CD4-positive, alpha-beta memory T cell (primary cell): ENCODE measurements around the gene OTULIN. TPM values are rescaled to one million over a fixed set of nuclear protein-coding genes. Genes with fewer than 3 reads are reported as not detected.

ENCODE experiments used
- CTCF ChIA-PET: fragments of 350-600 bp; sonication (Branson Sonifier 250); formaldehyde crosslinking; loops from one replicate; lab custom pipeline; 2021; ENCODE audit warnings: inconsistent platforms; ENCODE audit not compliant: partially characterized antibody; lab: Charles Lee
- POLR2A ChIA-PET: fragments of 350-600 bp; sonication (Branson Sonifier 250); formaldehyde crosslinking; loops from one replicate; lab custom pipeline; 2021; ENCODE audit not compliant: partially characterized antibody; lab: Charles Lee
- DNase-seq, 5 donors: peaks; one replicate each; pipeline versions ENCODE4 v3.0.0 to v3.0.0-alpha.2; 2020 to 2022; ENCODE audit warnings: mixed read lengths in 1 of 5
- H3K27ac ChIP-seq: one replicate; pipeline ENCODE4 v1.7.0; 2013; ENCODE audit warnings: low read depth, low read length
- H3K27me3 ChIP-seq: 2 replicates; pipeline ENCODE4 v1.7.0; 2013; ENCODE audit warnings: mild to moderate bottlenecking, low read length, moderate library complexity; ENCODE audit not compliant: insufficient read depth
- H3K36me3 ChIP-seq: 2 replicates; pipeline ENCODE4 v1.7.0; 2013; ENCODE audit warnings: mild to moderate bottlenecking, low read length, moderate library complexity; ENCODE audit not compliant: insufficient read depth
- H3K4me1 ChIP-seq: 2 replicates; pipeline ENCODE4 v1.7.0; 2013; ENCODE audit warnings: mild to moderate bottlenecking, low read length, moderate library complexity; ENCODE audit not compliant: insufficient read depth
- H3K4me3 ChIP-seq, 2 donors: one replicate each; pipeline ENCODE4 v1.7.0; 2013; ENCODE audit warnings: low read length in 2 of 2, mild to moderate bottlenecking in 1 of 2
- H3K9me3 ChIP-seq, 2 donors: one replicate each; pipeline ENCODE4 v1.7.0; 2013; ENCODE audit warnings: low read length in 2 of 2, control low read depth in 1 of 2; ENCODE audit not compliant: control insufficient read depth in 1 of 2
- H3K27ac Mint-ChIP-seq, 7 donors: one replicate each; pipeline ENCODE4 v1.8.0; 2020 to 2021; ENCODE audit warnings: mixed read lengths in 7 of 7, mild to moderate bottlenecking in 6 of 7, inconsistent platforms in 3 of 7, moderate library complexity in 3 of 7
- H3K27me3 Mint-ChIP-seq, 2 donors: one replicate each; pipeline ENCODE4 v1.8.0; 2020 to 2021; ENCODE audit warnings: mixed read lengths in 2 of 2
- H3K36me3 Mint-ChIP-seq, 2 donors: one replicate each; pipeline ENCODE4 v1.8.0; 2020 to 2021; ENCODE audit warnings: mixed read lengths in 2 of 2, inconsistent platforms in 1 of 2, mild to moderate bottlenecking in 1 of 2
- H3K4me1 Mint-ChIP-seq, 4 donors: one replicate each; pipeline ENCODE4 v1.8.0; 2020 to 2021; ENCODE audit warnings: mixed read lengths in 4 of 4, mild to moderate bottlenecking in 1 of 4
- H3K4me3 Mint-ChIP-seq, 8 donors: one replicate each; pipeline ENCODE4 v1.8.0; 2020 to 2021; ENCODE audit warnings: mixed read lengths in 8 of 8, mild to moderate bottlenecking in 7 of 8, moderate library complexity in 6 of 8, inconsistent platforms in 3 of 8
- H3K9me3 Mint-ChIP-seq, 8 donors: one replicate each; pipeline ENCODE4 v1.8.0; 2020 to 2021; ENCODE audit warnings: mixed read lengths in 8 of 8, mild to moderate bottlenecking in 5 of 8, inconsistent platforms in 3 of 8, moderate library complexity in 1 of 8
- intact Hi-C: fragments of 100-400 bp; cut with micrococcal nuclease; formaldehyde crosslinking; loops from one replicate; pipeline ENCODE4 v1.15.1; 2023
- polyA plus RNA-seq, 2 donors: library from polyadenylated mRNA; unstranded; fragments of 300-500 nt; fragmentation: Illumina TruSeq; gene quantifications; one replicate each; pipeline ENCODE4 v1.2.3, GENCODE V29; 2021
- total RNA-seq, 2 experiments: library from RNA; stranded (reverse); gene quantifications; one replicate each; pipeline ENCODE4 v1.2.3, GENCODE V29; 2021

Gene OTULIN
- 10 to 100 TPM; 59.4 to 69.0 TPM for total RNA-seq
- 10 to 100 TPM; 12.1 to 20.4 TPM for polyA plus RNA-seq

DNA sequence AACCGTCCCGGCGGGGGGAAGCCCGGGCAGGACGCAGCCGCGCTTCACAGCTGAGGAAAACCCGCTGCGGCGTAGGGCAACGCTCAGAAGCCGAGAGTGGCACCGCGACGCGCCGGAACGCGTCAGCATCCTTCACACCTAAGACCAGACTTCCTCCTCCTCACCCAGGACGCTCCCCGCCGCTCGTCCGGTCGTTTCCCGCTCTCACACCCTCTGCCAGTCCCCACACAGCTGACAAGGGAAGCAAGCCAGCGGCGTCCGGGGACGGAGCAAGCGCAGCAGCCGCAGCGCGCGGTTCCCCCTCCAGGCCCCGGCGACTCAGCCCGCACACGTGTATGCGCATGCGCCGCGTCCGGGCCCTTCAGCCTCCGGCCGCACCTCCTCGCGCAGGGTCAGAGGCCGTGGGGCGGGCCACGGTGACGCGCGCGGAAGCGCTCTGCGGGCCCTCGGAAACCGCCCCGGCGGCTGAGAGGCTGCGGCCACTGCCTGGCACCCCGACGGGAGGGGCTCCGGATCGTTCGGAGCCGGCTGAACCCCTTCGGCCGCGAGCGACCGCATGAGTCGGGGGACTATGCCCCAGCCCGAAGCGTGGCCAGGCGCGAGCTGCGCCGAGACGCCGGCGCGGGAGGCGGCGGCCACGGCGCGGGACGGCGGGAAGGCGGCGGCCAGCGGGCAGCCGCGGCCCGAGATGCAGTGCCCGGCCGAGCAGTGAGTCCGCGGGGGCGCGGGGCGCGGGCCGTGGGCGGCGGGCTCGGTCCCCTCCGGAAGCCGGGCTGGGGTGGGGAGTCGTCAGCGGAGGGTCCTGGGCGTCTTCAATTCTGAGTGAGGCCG, at the start of gene OTULIN:
OTULIN (plus strand) TSS at position 449 of the 831 bp plus-strand sequence; CDS start at position 557, 108 bp downstream.
- POLR2A ChIA-PET: interaction anchor here (0.7 to 3.3 kb wide), 12 partner anchors 9 to 328 kb away, joined by 3 to 13 read pairs (median 5); no protein-coding TSS in a partner anchor
- intact Hi-C loops: loop anchor here (2.0 to 10.0 kb wide), 5 partner anchors 42 to 520 kb away; partner anchors contain the start of genes ANKH and TRIO
- no peaks in the 10 kb centered on the region for H3K9me3 ChIP-seq
- peaks cover 3 to 16% of the 10 kb centered on the region in 2 donors for H3K36me3 Mint-ChIP-seq
- peak; percentile 82 to 92 (median 84) for DNase-seq
- peaks cover 61% of the 10 kb centered on the region for H3K4me1 ChIP-seq
- no peaks in the 10 kb centered on the region for H3K27me3 ChIP-seq
- H3K27ac Mint-ChIP-seq: peak within 1 kb of the TSS; percentile 89 to 99 (median 96)
- H3K27me3 Mint-ChIP-seq: no peaks in the 10 kb centered on the region
- peaks cover 44 to 76% (median 56%) of the 10 kb centered on the region in 4 donors for H3K4me1 Mint-ChIP-seq
- H3K4me3 Mint-ChIP-seq: peak within 1 kb of the TSS; percentile 94 to 98 (median 96)
- H3K9me3 Mint-ChIP-seq: no peaks in the 10 kb centered on the region
- H3K27ac ChIP-seq: peak within 1 kb of the TSS; percentile 81
- CTCF ChIA-PET: interaction anchor here (1.2 kb wide), 1 partner anchor 16 kb away, joined by 4 read pairs; no protein-coding TSS in a partner anchor
- no peaks in the 10 kb centered on the region for H3K36me3 ChIP-seq
- peak within 1 kb of the TSS; percentile 54 to 80 for H3K4me3 ChIP-seq

DNA sequence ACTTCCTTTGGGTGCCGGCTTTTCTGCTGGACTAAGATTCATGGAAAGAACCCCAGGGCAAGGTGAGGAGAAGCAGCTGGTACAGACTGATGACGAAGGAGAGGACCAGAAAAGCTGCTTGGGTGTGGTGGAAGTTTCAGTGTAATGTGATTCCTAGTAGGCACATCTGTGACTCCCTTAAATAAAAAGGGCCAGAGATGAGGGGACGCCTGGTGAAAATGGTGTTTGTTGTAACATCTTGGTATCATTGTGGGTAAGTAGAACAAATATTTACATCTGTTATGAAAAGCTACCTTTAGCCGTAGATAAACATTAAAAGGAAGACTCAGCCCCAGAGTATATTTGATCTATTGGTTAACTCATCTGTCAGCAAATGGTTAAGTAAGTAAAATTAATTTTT, 49.2 kb upstream of the OTULIN start:
- intact Hi-C loops: no loop called here
- DNase-seq: no peak
- no peaks in the 10 kb centered on the region for H3K27me3 Mint-ChIP-seq
- no peaks in the 10 kb centered on the region for H3K4me1 ChIP-seq
- no peak overlapping the region for H3K27ac Mint-ChIP-seq
- POLR2A ChIA-PET: no interaction called here
- no peaks in the 10 kb centered on the region for H3K27me3 ChIP-seq
- peaks cover 0 to 7% (median 2%) of the 10 kb centered on the region in 8 donors for H3K9me3 Mint-ChIP-seq
- no peak overlapping the region for H3K4me3 ChIP-seq
- no peaks in the 10 kb centered on the region for H3K4me1 Mint-ChIP-seq
- H3K9me3 ChIP-seq: no peaks in the 10 kb centered on the region
- peaks cover 51 to 68% of the 10 kb centered on the region in 2 donors for H3K36me3 Mint-ChIP-seq
- peaks cover 16% of the 10 kb centered on the region for H3K36me3 ChIP-seq
- CTCF ChIA-PET: interaction anchor here (2.1 kb wide), 1 partner anchor 33 kb away, joined by 7 read pairs; no protein-coding TSS in a partner anchor
- H3K27ac ChIP-seq: no peak overlapping the region
- no peak overlapping the region for H3K4me3 Mint-ChIP-seq

DNA sequence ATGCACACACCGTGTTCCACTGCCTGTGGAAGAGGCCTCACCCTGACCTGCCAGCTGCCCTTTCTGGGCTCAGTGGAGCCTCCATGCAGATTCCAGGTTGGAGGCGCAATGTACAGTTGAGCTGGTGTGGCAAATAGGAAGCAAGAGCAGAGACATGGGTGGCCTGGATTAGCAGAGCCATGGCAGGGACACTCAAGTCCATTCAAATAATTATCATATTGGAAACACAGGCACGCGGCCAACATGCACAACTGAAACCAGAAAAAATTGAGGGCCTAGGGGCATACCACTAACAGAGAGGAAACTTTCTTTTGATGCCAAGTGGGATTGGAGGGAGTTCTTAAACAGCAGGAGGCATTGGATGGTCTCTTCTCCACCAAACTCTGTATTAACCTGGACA, 47.1 kb upstream of the OTULIN start:
- ChIA-PET CTCF (interaction anchor here (1.8 kb wide), 1 partner anchor 31 kb away, joined by 5 read pairs; no protein-coding TSS in a partner anchor), POLR2A (no interaction called here)
- intact Hi-C loops: no loop called here
- Histone ChIP-seq H3K36me3 (peaks cover 14% of the 10 kb centered on the region), H3K4me1 (no peaks in the 10 kb centered on the region), H3K27me3 (no peaks in the 10 kb centered on the region), H3K4me3 (no peak overlapping the region), H3K9me3 (no peaks in the 10 kb centered on the region), H3K27ac (no peak overlapping the region)
- Mint-ChIP-seq H3K27ac (peak overlapping the region in 1 of 7 donors; percentile 6), H3K27me3 (no peaks in the 10 kb centered on the region), H3K9me3 (peaks cover 0 to 26% (median 15%) of the 10 kb centered on the region in 8 donors), H3K36me3 (peaks cover 35 to 52% of the 10 kb centered on the region in 2 donors), H3K4me1 (no peaks in the 10 kb centered on the region), H3K4me3 (no peak overlapping the region)
- no peak for DNase-seq

DNA sequence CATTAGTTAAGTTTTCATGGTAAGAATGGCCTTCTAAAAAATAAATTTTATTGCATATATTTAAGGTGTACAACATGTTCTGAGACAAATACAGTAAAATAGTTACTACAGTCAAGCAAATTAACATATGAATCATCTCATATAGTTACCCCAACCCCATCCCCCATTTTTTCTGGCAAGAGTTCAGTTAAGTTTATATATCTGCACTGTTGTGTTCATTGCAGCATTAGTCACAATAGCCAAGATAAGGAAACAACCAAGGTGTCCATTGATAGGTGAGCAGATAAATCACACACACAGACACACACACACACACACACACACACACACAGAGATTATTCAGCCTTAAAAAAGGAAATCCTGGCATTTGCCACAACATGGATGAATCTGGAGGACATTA, 37.2 kb upstream of the OTULIN start:
- Histone ChIP-seq H3K4me3 (no peak overlapping the region), H3K36me3 (no peaks in the 10 kb centered on the region), H3K27me3 (no peaks in the 10 kb centered on the region), H3K9me3 (no peaks in the 10 kb centered on the region), H3K27ac (no peak overlapping the region), H3K4me1 (no peaks in the 10 kb centered on the region)
- CTCF ChIA-PET: no interaction called here
- Mint-ChIP-seq H3K27ac (no peak overlapping the region), H3K36me3 (no peaks in the 10 kb centered on the region), H3K4me3 (no peak overlapping the region), H3K9me3 (peaks cover 0 to 10% (median 1%) of the 10 kb centered on the region in 8 donors), H3K27me3 (no peaks in the 10 kb centered on the region), H3K4me1 (no peaks in the 10 kb centered on the region)
- intact Hi-C loops: no loop called here
- POLR2A ChIA-PET: no interaction called here
- no peak for DNase-seq

DNA sequence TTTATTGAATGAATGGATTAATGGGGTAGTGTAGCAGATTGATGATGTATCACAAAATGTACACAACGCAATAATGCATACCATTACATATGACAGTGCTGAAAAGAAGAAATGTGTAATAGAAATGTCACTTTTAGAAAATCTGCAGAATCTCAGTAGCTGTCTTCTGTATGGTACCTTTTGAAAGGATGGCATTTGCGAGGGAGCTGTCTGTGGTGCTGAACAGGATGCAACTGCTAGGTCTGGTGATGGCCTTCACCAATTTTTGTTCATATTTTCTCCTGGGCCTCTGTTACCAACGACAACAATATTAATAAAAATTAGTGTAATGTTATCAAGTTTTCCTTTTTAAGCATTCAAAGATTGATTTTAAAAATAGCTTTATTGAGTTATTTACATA, 36.2 kb upstream of the OTULIN start:
- Mint-ChIP-seq H3K36me3 (no peaks in the 10 kb centered on the region), H3K27ac (no peak overlapping the region), H3K4me3 (no peak overlapping the region), H3K27me3 (peaks cover 0 to 3% of the 10 kb centered on the region in 2 donors), H3K9me3 (peaks cover 0 to 10% (median under 1%) of the 10 kb centered on the region in 8 donors), H3K4me1 (no peaks in the 10 kb centered on the region)
- CTCF ChIA-PET: interaction anchor here (1.4 to 1.6 kb wide), 4 partner anchors 20 to 375 kb away, joined by 3 to 12 read pairs (median 3); no protein-coding TSS in a partner anchor
- Histone ChIP-seq H3K27me3 (no peaks in the 10 kb centered on the region), H3K4me1 (no peaks in the 10 kb centered on the region), H3K9me3 (no peaks in the 10 kb centered on the region), H3K36me3 (no peaks in the 10 kb centered on the region), H3K4me3 (no peak overlapping the region), H3K27ac (no peak overlapping the region)
- peak; percentile 35 to 46 (median 42) for DNase-seq
- intact Hi-C loops: no loop called here
- POLR2A ChIA-PET: interaction anchor here (1.4 kb wide), 1 partner anchor 46 kb away, joined by 8 read pairs; the partner anchor contains the start of gene OTULINL

DNA sequence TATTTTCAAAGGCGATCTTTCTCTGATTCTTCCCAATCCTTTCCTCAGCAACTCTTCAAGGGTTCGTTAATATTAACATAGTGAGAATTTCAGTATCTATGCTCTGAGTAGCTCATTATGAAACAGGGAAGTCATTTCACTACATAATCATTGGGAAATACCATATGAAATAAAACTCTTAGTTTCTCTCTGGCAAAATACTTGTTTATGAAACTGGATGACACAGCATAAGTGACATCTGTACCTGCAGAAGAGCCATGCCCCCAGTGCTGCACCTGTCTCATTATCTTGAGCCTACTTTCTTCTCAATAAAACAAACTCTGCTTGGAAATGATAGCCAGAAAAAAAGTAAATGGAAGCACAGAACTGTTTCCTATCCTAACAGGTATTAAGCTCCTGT, 33.8 kb upstream of the OTULIN start:
- ChIA-PET CTCF (no interaction called here), POLR2A (no interaction called here)
- intact Hi-C loops: no loop called here
- H3K4me3 ChIP-seq: no peak overlapping the region
- H3K27ac ChIP-seq: no peak overlapping the region
- Mint-ChIP-seq H3K9me3 (peaks cover 0 to 10% (median under 1%) of the 10 kb centered on the region in 8 donors), H3K4me1 (no peaks in the 10 kb centered on the region), H3K4me3 (no peak overlapping the region), H3K36me3 (no peaks in the 10 kb centered on the region), H3K27me3 (peaks cover 0 to 3% of the 10 kb centered on the region in 2 donors), H3K27ac (no peak overlapping the region)
- no peaks in the 10 kb centered on the region for H3K27me3 ChIP-seq
- DNase-seq: no peak
- H3K9me3 ChIP-seq: no peaks in the 10 kb centered on the region
- H3K36me3 ChIP-seq: no peaks in the 10 kb centered on the region
- H3K4me1 ChIP-seq: no peaks in the 10 kb centered on the region

DNA sequence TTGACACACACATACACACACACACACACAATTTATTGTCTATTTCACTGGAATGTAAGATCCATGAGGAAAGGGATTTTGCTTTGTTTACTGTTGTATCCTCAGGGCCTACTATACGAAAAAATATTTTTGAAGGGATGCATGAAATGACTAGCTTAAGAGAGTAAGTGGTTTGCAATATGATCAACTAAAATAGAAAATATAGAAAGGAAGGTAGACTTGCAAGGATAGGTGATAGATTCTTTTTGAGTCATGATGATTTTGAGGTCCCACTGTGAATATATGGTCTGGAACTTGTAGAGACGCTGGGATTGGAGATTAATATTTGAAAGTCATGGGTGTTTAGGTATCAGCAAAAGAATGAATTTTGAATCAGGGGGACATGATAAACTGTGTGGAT, 28.9 kb upstream of the OTULIN start:
- H3K27ac Mint-ChIP-seq: no peak overlapping the region

More for the DNA sequence above, 28.9 kb upstream of the OTULIN start:
- Histone ChIP-seq H3K9me3 (no peaks in the 10 kb centered on the region), H3K4me1 (no peaks in the 10 kb centered on the region), H3K27ac (no peak overlapping the region), H3K27me3 (peaks cover 3% of the 10 kb centered on the region), H3K4me3 (no peak overlapping the region), H3K36me3 (no peaks in the 10 kb centered on the region)
- Mint-ChIP-seq H3K4me3 (no peak overlapping the region), H3K36me3 (no peaks in the 10 kb centered on the region), H3K9me3 (peaks cover 0 to under 1% (median 0%) of the 10 kb centered on the region in 8 donors), H3K27me3 (peaks cover 2 to 5% of the 10 kb centered on the region in 2 donors), H3K4me1 (no peaks in the 10 kb centered on the region)
- intact Hi-C loops: no loop called here
- CTCF ChIA-PET: interaction anchor here (1.5 kb wide), 1 partner anchor 13 kb away, joined by 5 read pairs; no protein-coding TSS in a partner anchor
- POLR2A ChIA-PET: no interaction called here
- DNase-seq: no peak
